ENCODE measurements around the gene AZIN2.
"Not testable (repeated sequence)": the region's sequence is repeated elsewhere in the genome, so short reads cannot be mapped to it uniquely, and the experiment has no call there.

AZIN2 gene

DNA sequence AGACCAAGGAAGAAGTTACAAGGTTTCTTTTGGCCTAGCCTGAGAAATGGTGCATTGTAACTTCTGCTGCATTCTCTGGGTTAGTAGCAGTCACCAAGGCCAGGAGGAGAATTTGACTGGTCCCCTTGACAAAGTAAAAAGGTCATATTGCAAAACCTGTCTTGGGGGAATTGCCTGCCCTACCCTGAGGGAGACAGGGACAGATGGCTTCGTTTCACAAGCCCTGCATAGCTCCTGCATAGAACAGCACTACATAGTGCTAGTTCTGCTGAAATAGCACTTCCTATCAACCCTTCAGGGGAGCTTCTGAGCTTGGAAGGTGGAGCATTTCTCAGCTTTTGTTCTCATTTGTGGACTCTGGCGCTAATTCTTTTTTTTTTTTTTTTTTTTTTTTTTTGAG is 23.9 kb upstream of the AZIN2 start:
- no peak for DNase-seq (ENCODE audit: low read depth)

DNA sequence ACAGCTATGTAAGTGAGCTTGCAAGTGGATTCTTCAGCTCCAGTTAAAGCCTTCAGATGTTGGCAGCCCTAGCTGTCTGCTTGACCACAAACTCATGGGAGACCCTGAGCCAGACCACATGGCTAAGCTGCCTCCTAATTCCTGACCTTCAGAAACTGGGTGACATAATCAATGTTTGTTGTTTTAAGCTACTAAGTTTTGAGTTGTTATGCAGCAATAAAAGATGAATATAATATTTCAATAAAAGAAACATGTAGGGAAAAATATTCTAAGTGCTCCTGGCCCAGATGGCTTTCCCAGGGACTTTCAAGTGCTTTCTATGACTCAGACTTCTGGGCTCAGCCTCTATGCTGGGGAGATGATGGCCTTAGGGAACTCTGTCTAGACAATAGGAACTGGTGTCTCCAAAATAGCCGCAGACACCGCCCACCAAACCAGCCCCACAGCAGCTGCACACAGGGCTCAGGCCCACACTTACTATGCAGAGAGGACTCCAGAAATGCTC is 20.3 kb upstream of the AZIN2 start:
- DNase-seq (ENCODE audit: low read depth), result no peak

DNA sequence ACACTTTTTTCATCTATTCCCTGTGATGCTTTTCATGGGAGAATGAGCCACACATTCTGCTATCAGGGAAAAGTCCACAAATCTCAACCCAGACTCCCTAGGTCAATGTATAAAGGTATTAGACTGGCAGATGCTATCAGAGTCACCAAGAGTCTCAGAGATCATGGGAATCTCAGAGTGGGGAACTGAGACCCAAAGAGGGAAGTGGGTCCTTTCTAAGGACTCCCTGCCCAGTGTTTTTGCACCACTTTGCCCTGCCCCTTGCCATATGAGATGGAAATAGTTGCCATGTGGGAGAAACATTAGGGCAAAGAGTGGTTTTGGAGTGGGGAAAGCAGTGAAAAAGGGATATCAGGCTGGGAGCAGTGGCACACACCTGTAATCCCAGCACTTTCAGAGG is 19.1 kb upstream of the AZIN2 start:
- no peak for DNase-seq (ENCODE audit: low read depth)

DNA sequence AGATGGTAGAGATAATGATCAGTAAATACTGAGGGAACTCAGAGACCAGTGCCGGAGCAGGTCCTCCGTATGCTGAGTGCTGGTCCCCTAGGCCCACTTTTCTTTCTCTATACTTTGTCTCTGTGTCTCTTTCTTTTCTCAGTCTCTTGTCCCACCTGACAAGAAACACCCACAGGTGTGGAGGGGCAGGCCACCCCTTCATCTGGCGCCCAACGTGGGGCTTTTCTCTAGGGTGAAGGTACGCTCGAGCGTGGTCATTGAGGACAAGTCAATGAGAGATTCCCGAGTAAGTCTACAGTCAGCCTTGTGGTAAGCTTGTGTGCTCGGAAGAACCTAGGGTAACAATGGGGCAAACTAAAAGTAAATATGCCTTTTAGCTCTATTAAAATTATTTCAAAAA is 16.7 kb upstream of the AZIN2 start:
- not testable (repeated sequence) for DNase-seq (ENCODE audit: low read depth)

DNA sequence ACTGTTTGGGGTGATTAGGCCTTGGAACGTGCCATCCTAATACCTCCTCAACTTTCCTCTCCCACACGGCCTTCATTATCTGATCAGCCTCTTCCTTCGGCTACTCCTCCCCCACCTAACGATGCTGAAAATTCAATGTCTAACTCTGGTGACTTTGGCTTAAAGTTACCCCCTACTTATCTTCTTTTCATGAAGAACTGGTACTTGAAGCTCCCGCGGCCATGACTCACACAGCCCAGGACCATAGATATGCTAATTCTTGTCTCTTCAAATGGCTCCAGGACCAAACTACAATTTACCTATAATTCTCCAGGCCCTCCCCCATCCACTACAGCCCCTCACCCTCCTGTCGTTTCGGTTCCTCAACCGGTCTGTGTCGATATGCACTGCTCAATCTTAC is 15.7 kb upstream of the AZIN2 start:
- DNase-seq (ENCODE audit: low read depth), result no peak

DNA sequence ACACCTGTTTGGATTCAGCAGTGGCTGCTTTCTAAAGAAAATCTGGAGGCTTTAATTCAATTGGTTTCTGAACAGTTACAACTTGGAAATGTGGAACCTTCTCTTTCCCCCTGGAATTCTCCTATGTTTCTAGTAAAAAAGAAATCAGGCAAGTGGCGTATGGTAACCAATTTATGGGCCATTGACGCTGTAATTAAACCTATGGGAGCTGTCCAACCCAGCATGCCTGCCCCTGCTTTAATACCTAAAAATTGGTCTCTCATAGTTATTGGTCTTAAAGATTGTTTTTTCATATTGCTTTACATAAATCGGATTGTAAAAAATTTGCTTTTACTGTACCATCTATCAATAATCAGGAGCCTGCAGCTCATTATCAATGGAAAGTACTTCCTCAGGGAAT is 14.5 kb upstream of the AZIN2 start:
- DNase-seq (ENCODE audit: low read depth), result not testable (repeated sequence)

DNA sequence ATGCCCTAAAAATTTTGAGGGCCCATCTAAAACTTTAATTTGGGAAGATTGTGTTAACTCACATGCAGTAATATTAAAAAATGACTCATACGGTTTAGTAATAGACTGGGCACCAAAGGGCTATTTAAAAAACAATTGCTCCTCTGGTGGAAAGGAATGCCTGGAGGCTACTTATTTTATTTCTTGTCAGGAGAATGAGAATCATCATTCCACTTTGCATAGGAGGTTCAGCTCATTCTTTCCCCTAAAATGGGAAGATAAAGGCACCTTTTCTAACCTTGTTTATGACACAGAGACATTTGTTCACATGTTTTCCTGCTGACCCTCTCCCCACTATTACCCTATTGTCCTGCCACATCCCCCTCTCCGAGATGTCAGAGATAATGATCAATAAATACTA is 12.8 kb upstream of the AZIN2 start:
- not testable (repeated sequence) for DNase-seq (ENCODE audit: low read depth)

DNA sequence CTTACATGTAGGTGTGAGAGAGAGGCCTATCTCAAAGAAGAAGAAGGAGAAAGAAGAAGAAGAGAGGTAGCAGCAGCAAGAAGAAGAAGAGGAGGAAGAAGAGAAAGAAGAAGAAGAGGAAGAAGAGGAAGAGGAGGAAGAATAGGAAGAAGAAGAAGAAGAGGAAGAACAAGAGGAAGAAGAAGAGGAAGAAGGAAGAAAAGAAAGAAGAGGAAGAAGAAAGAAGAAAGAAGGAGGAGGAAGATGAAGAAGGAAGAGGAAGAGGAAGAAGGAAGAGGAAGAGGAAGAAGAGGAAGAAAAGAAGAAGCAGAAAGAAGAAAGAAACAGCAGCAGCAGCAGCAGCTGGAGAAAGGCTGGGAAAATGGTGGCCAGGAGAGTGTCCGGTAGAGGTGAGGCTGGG is 10.3 kb upstream of the AZIN2 start:
- no peak for DNase-seq (ENCODE audit: low read depth)

DNA sequence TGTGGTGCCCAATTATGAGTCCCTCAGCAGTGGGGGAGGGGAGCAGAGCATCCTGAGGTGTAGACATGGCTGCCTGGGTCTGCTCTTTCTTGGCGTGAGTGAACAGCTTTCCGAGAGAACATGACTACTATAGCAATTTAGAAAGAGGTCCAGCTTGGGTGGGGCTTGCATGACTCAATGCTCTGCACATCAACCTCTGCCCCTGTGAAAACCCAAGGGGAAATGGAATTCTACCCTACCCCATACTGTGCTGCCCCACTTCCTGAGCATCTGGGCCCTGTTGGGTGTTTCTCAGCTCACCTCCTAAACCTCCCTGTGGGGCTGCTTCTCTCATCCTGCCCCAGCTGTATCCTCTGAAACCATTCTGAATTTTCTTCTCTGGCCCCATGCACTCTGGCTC is 8.2 kb upstream of the AZIN2 start:
- DNase-seq (ENCODE audit: low read depth), result no peak

DNA sequence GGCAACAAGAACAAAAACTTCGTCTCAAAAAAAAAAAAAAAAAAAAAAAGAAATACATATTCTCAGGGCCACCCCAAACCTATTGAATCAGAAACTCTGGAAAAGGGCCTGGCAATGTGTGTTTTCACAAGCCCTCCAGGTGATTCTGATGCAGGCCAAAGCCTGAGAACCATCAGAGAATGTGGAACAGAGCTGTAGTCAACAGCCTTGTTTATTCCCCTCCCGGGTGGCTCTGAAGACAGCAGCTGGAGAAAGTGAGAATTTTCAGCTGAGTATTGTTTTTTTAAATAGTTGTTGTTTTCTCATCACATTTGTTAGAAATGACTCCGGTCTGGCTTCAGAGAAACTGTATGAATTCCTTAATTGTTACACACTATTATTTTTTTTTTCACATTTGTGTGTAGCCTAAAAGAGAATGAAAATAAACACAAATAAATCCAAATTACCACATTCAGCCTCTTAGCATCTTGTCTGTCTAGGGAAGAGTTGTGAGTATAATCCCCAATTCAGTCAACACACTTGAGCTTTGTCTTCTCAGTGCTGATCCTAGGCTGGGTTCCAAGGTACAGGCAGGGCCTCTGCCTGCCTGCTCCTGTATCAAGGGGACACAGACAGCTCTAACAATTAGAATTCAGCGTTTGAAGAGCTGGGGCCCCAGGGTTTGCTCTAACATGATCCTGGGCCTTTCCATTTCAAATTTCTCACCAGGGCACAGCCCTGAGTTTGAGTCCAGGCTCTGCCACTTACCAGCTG is 6.6 kb upstream of the AZIN2 start:
- DNase-seq (ENCODE audit: low read depth), result no peak

DNA sequence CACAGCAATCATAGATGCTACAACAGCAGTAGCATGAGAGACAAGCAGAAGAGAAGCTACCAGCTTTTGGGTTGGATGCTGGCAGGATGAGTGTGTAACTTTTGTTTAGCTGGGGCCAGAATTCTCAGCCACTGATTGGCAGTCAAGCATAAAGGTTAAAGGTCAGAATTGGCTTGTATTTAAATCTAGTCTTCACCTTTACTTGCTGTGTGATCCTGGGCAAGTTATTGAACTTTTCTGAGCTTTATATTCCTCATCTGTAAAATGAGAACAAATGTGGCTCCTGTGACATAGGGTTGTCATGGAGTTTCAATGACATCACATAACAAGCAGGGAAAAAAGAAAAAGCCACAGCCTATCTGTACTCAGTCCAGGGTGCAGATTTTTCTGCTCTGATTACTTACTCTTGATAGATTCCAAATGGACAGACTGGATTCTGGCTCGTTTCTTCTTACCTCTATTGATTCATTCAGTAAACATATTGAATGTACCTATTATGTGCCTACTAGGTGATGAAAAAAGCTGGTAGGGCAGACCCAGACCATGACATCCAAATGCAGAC is 2.8 kb upstream of the AZIN2 start:
- no peak for DNase-seq (ENCODE audit: low read depth)

DNA sequence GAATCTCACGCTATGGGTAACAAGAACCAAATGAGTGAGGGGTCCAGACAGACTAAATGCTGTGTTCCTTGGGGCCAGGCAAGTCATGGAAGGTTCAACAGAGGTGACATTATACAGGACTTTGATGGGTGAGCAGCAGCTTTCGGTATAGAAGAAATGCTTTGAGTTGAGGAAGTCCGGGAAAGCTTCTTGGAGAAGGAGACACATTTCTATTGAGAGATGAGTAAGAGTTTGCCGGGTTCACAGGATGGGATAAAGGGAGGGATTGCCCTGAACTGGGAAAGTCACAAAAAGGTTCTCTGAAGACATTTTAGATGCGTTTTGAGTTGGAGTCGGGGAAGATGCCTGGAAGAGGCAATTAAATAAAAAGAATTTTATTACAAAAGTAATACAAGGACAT is 580 bp upstream of the AZIN2 start:
- DNase-seq (ENCODE audit: low read depth), result no peak

DNA sequence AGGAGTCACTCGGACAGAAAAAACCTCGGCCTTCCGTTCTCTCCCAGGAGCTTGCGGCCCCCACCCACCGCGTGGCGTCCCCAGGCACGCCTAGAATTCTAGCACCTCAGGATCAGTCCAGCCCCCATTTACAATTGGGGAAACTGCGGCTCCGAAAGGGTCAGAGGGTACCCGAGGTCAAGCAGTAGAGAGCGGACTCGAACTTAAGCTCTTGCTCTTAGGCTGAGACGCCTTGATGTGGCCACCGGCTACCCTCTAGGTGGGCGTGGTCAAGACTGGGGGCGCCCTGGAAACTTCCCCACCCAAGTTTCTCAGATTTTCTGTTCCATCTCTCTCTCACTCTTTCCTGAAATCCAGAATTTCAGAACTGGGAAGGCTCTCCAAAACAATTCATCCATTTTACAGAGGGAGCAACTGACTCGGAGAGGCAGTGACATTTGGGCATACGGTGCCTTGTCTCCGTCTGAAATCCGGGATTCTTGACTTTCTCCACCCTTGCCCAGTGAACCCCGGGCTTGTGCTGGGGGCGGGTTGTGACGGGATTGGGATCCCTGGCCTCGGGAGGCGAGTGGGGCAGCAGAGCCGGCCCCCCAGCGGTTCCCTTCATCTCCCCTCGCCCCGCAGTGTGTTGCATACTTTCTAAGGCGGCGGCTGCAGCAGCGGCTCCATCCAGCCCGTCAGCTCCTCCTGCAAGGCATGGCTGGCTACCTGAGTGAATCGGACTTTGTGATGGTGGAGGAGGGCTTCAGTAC is 777 bp downstream of the AZIN2 start:
- no peak for DNase-seq (ENCODE audit: low read depth)

DNA sequence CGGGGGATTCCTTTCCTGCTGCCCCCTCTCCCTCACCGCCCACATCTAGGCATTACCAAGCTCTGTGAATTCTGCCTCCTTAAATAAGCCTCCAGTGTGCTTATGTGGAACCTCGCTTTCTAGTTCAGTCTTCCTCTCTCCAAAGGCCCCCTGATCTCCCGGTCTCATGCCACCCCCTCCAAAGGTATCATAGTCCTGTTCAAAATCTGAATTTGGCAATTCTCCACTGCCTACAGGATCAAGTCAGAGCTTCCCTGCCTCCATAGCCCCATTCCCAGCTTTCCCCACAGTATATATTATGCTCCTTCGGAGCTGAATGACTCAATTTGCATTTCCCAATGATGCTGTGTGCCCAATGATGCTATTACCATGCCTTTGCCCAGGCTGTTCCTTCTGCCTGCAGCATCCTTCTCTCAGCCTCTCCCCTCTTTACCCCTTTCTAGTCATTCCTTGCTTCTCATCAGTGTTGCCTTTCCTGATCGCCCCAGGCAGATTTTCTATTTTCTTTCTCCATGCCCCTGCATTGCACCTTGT is 1.7 kb downstream of the AZIN2 start:
- no peak for DNase-seq (ENCODE audit: low read depth)

DNA sequence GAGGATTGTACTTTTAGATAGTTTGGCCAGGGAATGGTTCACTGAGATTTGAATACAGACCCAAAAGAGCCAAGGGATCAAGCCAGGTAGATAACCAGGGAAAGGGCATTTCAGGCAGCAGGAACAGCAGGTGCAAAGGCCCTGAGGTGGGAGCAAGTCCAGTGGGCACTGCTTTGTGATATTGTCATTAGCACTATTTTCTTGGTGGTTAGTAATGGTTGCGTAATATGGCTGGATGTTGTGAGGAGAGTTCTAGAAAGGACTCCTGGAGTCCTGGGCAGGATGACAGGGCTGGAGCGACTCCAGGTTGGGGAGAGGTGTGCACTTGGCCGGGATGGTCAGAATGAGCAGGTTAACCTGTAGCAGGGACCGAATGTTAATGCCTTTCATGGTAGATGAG is 4.4 kb downstream of the AZIN2 start:
- no peak for DNase-seq (ENCODE audit: low read depth)

DNA sequence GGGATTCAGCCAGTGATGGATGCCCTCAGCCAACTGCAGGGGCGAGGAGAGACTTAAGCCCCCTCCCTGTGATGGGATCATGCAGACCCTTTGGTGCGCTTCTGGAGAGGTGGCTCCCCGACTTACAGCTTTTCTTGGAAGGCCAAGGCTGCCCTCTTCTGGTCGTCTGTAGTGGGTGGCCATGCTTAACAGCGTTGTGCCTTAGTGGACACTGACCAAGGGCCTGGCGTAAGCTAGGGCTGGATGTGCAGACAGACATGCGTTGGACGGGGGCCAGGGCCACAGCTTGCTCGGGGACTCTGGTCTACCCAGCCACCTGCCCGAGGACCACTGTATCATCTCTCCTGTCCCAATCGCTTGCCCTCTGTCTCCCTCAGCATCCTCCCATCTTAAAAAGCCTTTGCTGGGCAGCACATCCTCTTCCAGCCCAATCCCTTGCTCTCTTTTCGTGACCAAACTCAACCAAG is 5.5 kb downstream of the AZIN2 start:
- no peak for DNase-seq (ENCODE audit: low read depth)

DNA sequence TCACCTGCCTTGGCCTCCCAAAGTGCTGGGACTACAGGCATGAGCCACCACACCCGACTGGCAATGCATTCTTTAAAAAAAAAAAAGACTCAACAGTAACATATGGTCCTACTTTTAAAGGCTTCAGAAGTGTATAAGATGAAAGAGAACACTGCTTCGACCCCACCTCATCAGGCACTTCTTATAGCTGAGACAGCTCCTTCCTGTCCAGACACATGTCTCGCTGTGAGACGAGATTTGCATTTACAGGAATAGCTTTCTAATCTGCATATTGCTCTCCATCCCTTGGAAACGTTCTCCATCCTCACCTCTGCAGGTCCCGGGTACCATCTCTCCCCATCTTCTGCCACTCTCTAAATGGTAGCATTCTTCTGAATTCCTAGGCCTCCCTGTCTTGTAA is 6.7 kb downstream of the AZIN2 start:
- no peak for DNase-seq (ENCODE audit: low read depth)

DNA sequence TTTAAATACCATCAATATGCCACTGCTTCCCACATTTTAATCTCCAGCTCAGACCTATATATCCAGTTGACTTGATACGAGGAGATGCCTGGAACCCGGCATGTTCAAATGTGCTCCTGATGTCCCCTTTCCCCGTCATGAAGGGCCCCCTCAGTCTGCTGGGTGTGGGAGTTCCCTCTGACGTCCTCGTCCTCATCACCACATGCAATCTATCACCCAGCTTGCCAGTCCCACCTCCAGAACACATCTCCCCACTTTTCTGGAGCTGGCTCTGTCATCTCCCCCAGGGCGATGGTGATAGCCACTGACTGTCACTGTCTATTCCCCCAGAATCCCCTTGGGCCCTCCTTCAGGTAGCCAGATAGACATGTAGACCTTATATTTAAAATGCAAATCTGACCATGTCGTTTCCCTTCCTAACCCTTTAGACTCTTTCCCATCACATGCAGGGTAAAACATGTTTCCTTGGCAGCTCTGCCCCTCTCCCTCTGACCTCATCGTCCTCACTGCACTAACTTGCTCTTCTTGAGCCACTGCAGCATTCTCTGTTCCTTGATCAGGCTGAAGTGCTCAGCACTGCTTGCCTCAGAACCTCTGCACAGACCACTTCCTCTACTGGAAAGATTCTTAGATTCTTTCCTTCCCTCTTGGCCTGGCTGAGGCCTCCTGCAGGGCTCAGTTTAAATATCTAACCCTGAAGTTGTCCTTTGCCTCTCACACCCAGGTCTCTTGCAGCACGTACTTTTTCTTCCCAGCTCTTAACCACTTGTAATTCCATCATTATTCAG is 7.4 kb downstream of the AZIN2 start:
- no peak for DNase-seq (ENCODE audit: low read depth)

DNA sequence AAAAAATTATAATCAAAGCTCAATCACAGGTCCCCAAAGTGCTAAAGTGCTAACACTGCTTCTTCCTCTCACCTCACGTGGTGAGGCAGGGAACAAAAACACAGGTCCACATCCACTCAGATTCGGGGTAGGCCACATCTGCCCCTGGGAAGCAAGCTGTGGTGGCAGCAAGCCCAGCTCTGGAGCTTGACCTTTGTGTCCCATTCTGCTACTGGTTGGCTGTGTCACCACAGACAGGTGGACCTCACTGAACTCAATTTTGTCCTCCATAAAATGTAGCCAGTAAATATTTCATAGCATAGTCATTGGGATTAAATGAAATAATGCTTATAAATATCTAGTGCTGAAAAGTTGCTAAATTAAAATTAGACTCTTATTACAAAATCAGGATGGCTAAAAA is 8.5 kb downstream of the AZIN2 start:
- DNase-seq (ENCODE audit: low read depth), result no peak

DNA sequence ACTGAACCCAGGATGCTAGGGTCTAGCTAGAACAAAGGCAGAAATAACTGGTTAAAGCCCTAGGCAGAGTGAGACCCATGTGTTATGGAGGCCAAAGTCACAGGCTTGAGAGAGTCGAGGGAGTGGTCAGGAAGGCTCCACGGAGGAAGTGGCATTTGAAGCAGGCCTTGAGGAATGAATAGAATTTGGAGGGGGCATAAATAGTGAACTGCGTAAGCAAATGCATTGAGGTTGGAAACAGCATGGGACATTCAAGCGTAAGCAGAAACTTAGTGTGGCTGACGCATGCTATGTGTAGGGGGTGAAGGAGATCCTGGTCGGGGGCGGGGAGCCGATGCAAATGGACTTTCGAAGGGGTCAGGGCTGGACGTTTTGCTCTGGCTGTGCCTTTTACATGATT is 11.5 kb downstream of the AZIN2 start:
- no peak for DNase-seq (ENCODE audit: low read depth)

DNA sequence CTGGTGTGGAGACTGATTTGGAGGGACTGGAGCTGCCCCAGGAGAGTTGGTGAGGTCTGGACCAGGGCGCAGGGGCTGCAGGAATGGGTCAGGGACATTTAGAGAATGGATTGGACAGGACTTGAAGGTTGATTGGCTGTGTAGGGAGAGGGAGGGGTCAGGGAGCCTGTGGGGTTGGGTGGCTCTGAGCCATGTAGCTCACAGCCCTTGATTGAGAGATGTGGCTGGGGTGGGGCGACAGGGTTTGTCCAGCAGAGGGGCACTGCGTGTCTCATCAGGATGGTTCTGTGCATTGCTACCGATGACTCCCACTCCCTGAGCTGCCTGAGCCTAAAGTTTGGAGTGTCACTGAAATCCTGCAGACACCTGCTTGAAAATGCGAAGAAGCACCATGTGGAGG is 12.1 kb downstream of the AZIN2 start:
- DNase-seq (ENCODE audit: low read depth), result no peak

DNA sequence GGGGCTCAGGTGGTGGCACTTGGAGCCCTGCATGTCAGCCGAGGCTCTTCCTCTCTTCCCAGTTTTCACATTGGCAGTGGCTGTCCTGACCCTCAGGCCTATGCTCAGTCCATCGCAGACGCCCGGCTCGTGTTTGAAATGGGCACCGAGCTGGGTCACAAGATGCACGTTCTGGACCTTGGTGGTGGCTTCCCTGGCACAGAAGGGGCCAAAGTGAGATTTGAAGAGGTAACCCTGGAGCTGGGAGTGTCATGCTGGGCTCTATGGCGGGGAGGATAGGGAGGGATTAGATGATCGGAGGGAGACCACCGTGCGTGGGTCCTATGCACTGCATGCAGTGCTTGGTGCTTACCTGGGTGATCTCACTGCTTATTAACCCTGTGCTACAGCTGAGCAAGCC is 13.5 kb downstream of the AZIN2 start:
- no peak for DNase-seq (ENCODE audit: low read depth)

Data from stimulated activated CD4-positive, alpha-beta T cell treated with anti-CD3 and anti-CD28 coated beads, Interleukin-2, amount 100 ng/mL, for 4 hours (primary cell).